ENCODE data around the gene DSE.

Gene DSE

GRCh38 chr6:116373940-116374339, 3.2 kb downstream of the DSE start:
- no peaks in the 10 kb centered on the region for H3K27me3 ChIP-seq (ENCODE audit: control insufficient read depth in 1 of 2, insufficient read depth in 2 of 2, low read length in 2 of 2)
- no peaks in the 10 kb centered on the region for H3K36me3 ChIP-seq (ENCODE audit: control insufficient read depth in 2 of 2, insufficient read depth in 2 of 2, low read length in 2 of 2)
- peaks cover 3% of the 10 kb centered on the region for H3K4me1 ChIP-seq (ENCODE audit: control insufficient read depth, insufficient read depth, low read length)
- H3K27ac ChIP-seq (ENCODE audit: low read length) = no peak overlapping the region
- H3K9me3 ChIP-seq (ENCODE audit: control insufficient read depth in 2 of 2, low read length in 2 of 2) = no peaks in the 10 kb centered on the region
- no peak overlapping the region for H3K9ac ChIP-seq (ENCODE audit: low read length in 2 of 2)
- no peak overlapping the region for H3K4me3 ChIP-seq (ENCODE audit: low read length in 2 of 2)

- H3K9ac ChIP-seq (ENCODE audit: low read length in 2 of 2) = no peak overlapping the region
- H3K27me3 ChIP-seq (ENCODE audit: control insufficient read depth in 1 of 2, insufficient read depth in 2 of 2, low read length in 2 of 2) = no peaks in the 10 kb centered on the region
- H3K27ac ChIP-seq (ENCODE audit: low read length) = no peak overlapping the region
- H3K9me3 ChIP-seq (ENCODE audit: control insufficient read depth in 2 of 2, low read length in 2 of 2) = no peaks in the 10 kb centered on the region
- peaks cover 3% of the 10 kb centered on the region for H3K4me1 ChIP-seq (ENCODE audit: control insufficient read depth, insufficient read depth, low read length)
- H3K36me3 ChIP-seq (ENCODE audit: control insufficient read depth in 2 of 2, insufficient read depth in 2 of 2, low read length in 2 of 2) = no peaks in the 10 kb centered on the region
- H3K4me3 ChIP-seq (ENCODE audit: low read length in 2 of 2) = no peak overlapping the region
These were observed 3.8 kb downstream of the DSE start for GRCh38 chr6:116374586-116374985.

GRCh38 chr6:116375262-116375661, 4.5 kb downstream of the DSE start:
- H3K4me1 ChIP-seq (ENCODE audit: control insufficient read depth, insufficient read depth, low read length) = peaks cover 3% of the 10 kb centered on the region
- no peak overlapping the region for H3K9ac ChIP-seq (ENCODE audit: low read length in 2 of 2)
- no peak overlapping the region for H3K4me3 ChIP-seq (ENCODE audit: low read length in 2 of 2)
- H3K27ac ChIP-seq (ENCODE audit: low read length) = no peak overlapping the region
- no peaks in the 10 kb centered on the region for H3K27me3 ChIP-seq (ENCODE audit: control insufficient read depth in 1 of 2, insufficient read depth in 2 of 2, low read length in 2 of 2)
- H3K36me3 ChIP-seq (ENCODE audit: control insufficient read depth in 2 of 2, insufficient read depth in 2 of 2, low read length in 2 of 2) = no peaks in the 10 kb centered on the region
- no peaks in the 10 kb centered on the region for H3K9me3 ChIP-seq (ENCODE audit: control insufficient read depth in 2 of 2, low read length in 2 of 2)

- Histone ChIP-seq H3K27ac (ENCODE audit: low read length) (no peak overlapping the region), H3K4me3 (ENCODE audit: low read length in 2 of 2) (no peak overlapping the region), H3K36me3 (ENCODE audit: control insufficient read depth in 2 of 2, insufficient read depth in 2 of 2, low read length in 2 of 2) (no peaks in the 10 kb centered on the region), H3K4me1 (ENCODE audit: control insufficient read depth, insufficient read depth, low read length) (peaks cover 3% of the 10 kb centered on the region), H3K9me3 (ENCODE audit: control insufficient read depth in 2 of 2, low read length in 2 of 2) (no peaks in the 10 kb centered on the region), H3K9ac (ENCODE audit: low read length in 2 of 2) (no peak overlapping the region), H3K27me3 (ENCODE audit: control insufficient read depth in 1 of 2, insufficient read depth in 2 of 2, low read length in 2 of 2) (no peaks in the 10 kb centered on the region)
These were observed 5.4 kb downstream of the DSE start for GRCh38 chr6:116376149-116376548.

- no peaks in the 10 kb centered on the region for H3K4me1 ChIP-seq (ENCODE audit: control insufficient read depth, insufficient read depth, low read length)
- no peak overlapping the region for H3K9ac ChIP-seq (ENCODE audit: low read length in 2 of 2)
- no peaks in the 10 kb centered on the region for H3K27me3 ChIP-seq (ENCODE audit: control insufficient read depth in 1 of 2, insufficient read depth in 2 of 2, low read length in 2 of 2)
- H3K9me3 ChIP-seq (ENCODE audit: control insufficient read depth in 2 of 2, low read length in 2 of 2) = no peaks in the 10 kb centered on the region
- H3K27ac ChIP-seq (ENCODE audit: low read length) = no peak overlapping the region
- H3K36me3 ChIP-seq (ENCODE audit: control insufficient read depth in 2 of 2, insufficient read depth in 2 of 2, low read length in 2 of 2) = no peaks in the 10 kb centered on the region
- no peak overlapping the region for H3K4me3 ChIP-seq (ENCODE audit: low read length in 2 of 2)
These were observed 9.0 kb downstream of the DSE start for GRCh38 chr6:116379764-116380163.

- Histone ChIP-seq H3K4me1 (ENCODE audit: control insufficient read depth, insufficient read depth, low read length) (no peaks in the 10 kb centered on the region), H3K9me3 (ENCODE audit: control insufficient read depth in 2 of 2, low read length in 2 of 2) (no peaks in the 10 kb centered on the region), H3K27me3 (ENCODE audit: control insufficient read depth in 1 of 2, insufficient read depth in 2 of 2, low read length in 2 of 2) (no peaks in the 10 kb centered on the region), H3K4me3 (ENCODE audit: low read length in 2 of 2) (no peak overlapping the region), H3K36me3 (ENCODE audit: control insufficient read depth in 2 of 2, insufficient read depth in 2 of 2, low read length in 2 of 2) (no peaks in the 10 kb centered on the region), H3K27ac (ENCODE audit: low read length) (no peak overlapping the region), H3K9ac (ENCODE audit: low read length in 2 of 2) (no peak overlapping the region)
These were observed 9.6 kb downstream of the DSE start for GRCh38 chr6:116380346-116380745.

- H3K9ac ChIP-seq (ENCODE audit: low read length in 2 of 2) = no peak overlapping the region
- no peaks in the 10 kb centered on the region for H3K27me3 ChIP-seq (ENCODE audit: control insufficient read depth in 1 of 2, insufficient read depth in 2 of 2, low read length in 2 of 2)
- H3K4me1 ChIP-seq (ENCODE audit: control insufficient read depth, insufficient read depth, low read length) = no peaks in the 10 kb centered on the region
- H3K36me3 ChIP-seq (ENCODE audit: control insufficient read depth in 2 of 2, insufficient read depth in 2 of 2, low read length in 2 of 2) = no peaks in the 10 kb centered on the region
- no peak overlapping the region for H3K27ac ChIP-seq (ENCODE audit: low read length)
- H3K4me3 ChIP-seq (ENCODE audit: low read length in 2 of 2) = no peak overlapping the region
- H3K9me3 ChIP-seq (ENCODE audit: control insufficient read depth in 2 of 2, low read length in 2 of 2) = no peaks in the 10 kb centered on the region
These were observed 10.3 kb downstream of the DSE start for GRCh38 chr6:116381000-116381399.

- H3K36me3 ChIP-seq (ENCODE audit: control insufficient read depth in 2 of 2, insufficient read depth in 2 of 2, low read length in 2 of 2) = no peaks in the 10 kb centered on the region
- H3K4me3 ChIP-seq (ENCODE audit: low read length in 2 of 2) = no peak overlapping the region
- H3K27ac ChIP-seq (ENCODE audit: low read length) = no peak overlapping the region
- no peaks in the 10 kb centered on the region for H3K27me3 ChIP-seq (ENCODE audit: control insufficient read depth in 1 of 2, insufficient read depth in 2 of 2, low read length in 2 of 2)
- H3K4me1 ChIP-seq (ENCODE audit: control insufficient read depth, insufficient read depth, low read length) = no peaks in the 10 kb centered on the region
- no peaks in the 10 kb centered on the region for H3K9me3 ChIP-seq (ENCODE audit: control insufficient read depth in 2 of 2, low read length in 2 of 2)
- H3K9ac ChIP-seq (ENCODE audit: low read length in 2 of 2) = no peak overlapping the region
These were observed 11.8 kb downstream of the DSE start for GRCh38 chr6:116382587-116382986.

- H3K27me3 ChIP-seq (ENCODE audit: control insufficient read depth in 1 of 2, insufficient read depth in 2 of 2, low read length in 2 of 2) = no peaks in the 10 kb centered on the region
- H3K27ac ChIP-seq (ENCODE audit: low read length) = no peak overlapping the region
- no peaks in the 10 kb centered on the region for H3K9me3 ChIP-seq (ENCODE audit: control insufficient read depth in 2 of 2, low read length in 2 of 2)
- H3K36me3 ChIP-seq (ENCODE audit: control insufficient read depth in 2 of 2, insufficient read depth in 2 of 2, low read length in 2 of 2) = no peaks in the 10 kb centered on the region
- H3K4me3 ChIP-seq (ENCODE audit: low read length in 2 of 2) = no peak overlapping the region
- no peak overlapping the region for H3K9ac ChIP-seq (ENCODE audit: low read length in 2 of 2)
- H3K4me1 ChIP-seq (ENCODE audit: control insufficient read depth, insufficient read depth, low read length) = peaks cover 2% of the 10 kb centered on the region
These were observed 14.1 kb downstream of the DSE start for GRCh38 chr6:116384727-116385458.

GRCh38 chr6:116385459-116385802, 14.7 kb downstream of the DSE start:
- no peak overlapping the region for H3K27ac ChIP-seq (ENCODE audit: low read length)

GRCh38 chr6:116385921-116386320, 15.2 kb downstream of the DSE start:
- Histone ChIP-seq H3K27ac (ENCODE audit: low read length) (no peak overlapping the region), H3K4me1 (ENCODE audit: control insufficient read depth, insufficient read depth, low read length) (peaks cover 2% of the 10 kb centered on the region), H3K9ac (ENCODE audit: low read length in 2 of 2) (no peak overlapping the region), H3K4me3 (ENCODE audit: low read length in 2 of 2) (no peak overlapping the region), H3K27me3 (ENCODE audit: control insufficient read depth in 1 of 2, insufficient read depth in 2 of 2, low read length in 2 of 2) (no peaks in the 10 kb centered on the region), H3K36me3 (ENCODE audit: control insufficient read depth in 2 of 2, insufficient read depth in 2 of 2, low read length in 2 of 2) (no peaks in the 10 kb centered on the region), H3K9me3 (ENCODE audit: control insufficient read depth in 2 of 2, low read length in 2 of 2) (no peaks in the 10 kb centered on the region)

More at GRCh38 chr6:116385459-116385802, 14.7 kb downstream of the DSE start:
- Histone ChIP-seq H3K27me3 (ENCODE audit: control insufficient read depth in 1 of 2, insufficient read depth in 2 of 2, low read length in 2 of 2) (no peaks in the 10 kb centered on the region), H3K9ac (ENCODE audit: low read length in 2 of 2) (no peak overlapping the region), H3K4me1 (ENCODE audit: control insufficient read depth, insufficient read depth, low read length) (peaks cover 2% of the 10 kb centered on the region), H3K4me3 (ENCODE audit: low read length in 2 of 2) (no peak overlapping the region), H3K9me3 (ENCODE audit: control insufficient read depth in 2 of 2, low read length in 2 of 2) (no peaks in the 10 kb centered on the region), H3K36me3 (ENCODE audit: control insufficient read depth in 2 of 2, insufficient read depth in 2 of 2, low read length in 2 of 2) (no peaks in the 10 kb centered on the region)

Measured in stomach smooth muscle (tissue), 2 donors.